Panc1 (cell line): ENCODE results near the gene SAMHD1. TPM values are rescaled to one million over a fixed set of nuclear protein-coding genes. Genes with fewer than 3 reads are reported as not detected.

Experiments used
- ATAC-seq: fragments of 200-7000 bp; cut with Tn5 transposase; 2 replicates; pipeline ENCODE4 v1.9.1; 2020; ENCODE audit warnings: mild to moderate bottlenecking, moderate library complexity
- BruUV-seq: library from RNA; stranded (reverse); fragments of 400-500 nt; replicated peaks from 2 replicates; lab custom pipeline; 2021; lab: Mats Ljungman, UMichigan
- CTCF ChIA-PET: fragments of 300-600 bp; sonication (Branson Sonifier 250); formaldehyde crosslinking; loops from one replicate; lab custom pipeline; 2022; ENCODE audit warnings: antibody characterized with exemption; lab: Charles Lee
- POLR2A ChIA-PET: fragments of 300-600 bp; sonication (Branson Sonifier 250); formaldehyde crosslinking; loops from one replicate; lab custom pipeline; 2022; ENCODE audit warnings: antibody characterized with exemption; lab: Charles Lee
- DNase-seq: peaks from one replicate; pipeline ENCODE4 v3.0.0-alpha.2; 2010; ENCODE audit warnings: low read depth, low spot score
- H3K27ac ChIP-seq: 2 replicates; pipeline ENCODE4 v1.5.1; 2011; ENCODE audit warnings: mild to moderate bottlenecking, low read length, inconsistent platforms
- H3K27me3 ChIP-seq: fragments of 200-500 bp; sonication (Bioruptor generic); 2 replicates; pipeline ENCODE4 v1.6.0; 2014; ENCODE audit warnings: low read length, inconsistent platforms; ENCODE audit not compliant: control insufficient read depth, insufficient read depth
- H3K36me3 ChIP-seq: fragments of 200-500 bp; sonication (Bioruptor generic); 2 replicates; pipeline ENCODE4 v1.5.1; 2014; ENCODE audit warnings: inconsistent platforms, mild to moderate bottlenecking, low read length, moderate library complexity; ENCODE audit not compliant: control insufficient read depth, insufficient read depth
- H3K4me1 ChIP-seq: 2 replicates; pipeline ENCODE4 v1.5.1; 2011; ENCODE audit warnings: inconsistent platforms, mild to moderate bottlenecking, low read length, moderate library complexity; ENCODE audit not compliant: control insufficient read depth, insufficient read depth
- H3K4me3 ChIP-seq, 2 experiments: 2 replicates each; pipeline ENCODE4 v1.5.1; 2011 to 2012; ENCODE audit warnings: low read depth in 2 of 2, low read length in 2 of 2, mild to moderate bottlenecking in 2 of 2, inconsistent platforms in 1 of 2, moderate library complexity in 1 of 2
- H3K9me3 ChIP-seq: fragments of 200-500 bp; sonication (Bioruptor generic); 2 replicates; pipeline ENCODE4 v1.5.1; 2014; ENCODE audit warnings: low read depth, mild to moderate bottlenecking, inconsistent platforms, low read length, moderate library complexity; ENCODE audit not compliant: control insufficient read depth, insufficient read depth
- CTCF ChIP-seq: fragments of 450-650 bp; IDR thresholded peaks from 2 replicates; pipeline ENCODE4 v1.5.1; 2017; ENCODE audit warnings: mild to moderate bottlenecking
- POLR2AphosphoS5 ChIP-seq: IDR thresholded peaks from 2 replicates; pipeline ENCODE4 v1.6.1; 2012; ENCODE audit warnings: mild to moderate bottlenecking, low read depth, low read length, moderate library complexity
- REST ChIP-seq, 2 experiments: IDR thresholded peaks; 2 replicates each; pipeline ENCODE4 v1.6.1; 2011 to 2012; ENCODE audit warnings: low read depth in 2 of 2, control low read depth in 1 of 2, low read length in 1 of 2, mild to moderate bottlenecking in 1 of 2, moderate library complexity in 1 of 2; ENCODE audit not compliant: insufficient read depth in 1 of 2
- SIN3A ChIP-seq: IDR thresholded peaks from 2 replicates; pipeline ENCODE4 v1.6.1; 2012; ENCODE audit warnings: low read depth, mild to moderate bottlenecking, low read length, moderate library complexity, borderline replicate concordance; ENCODE audit not compliant: insufficient read depth
- TCF7L2 ChIP-seq: IDR thresholded peaks from 2 replicates; pipeline ENCODE4 v1.6.1; 2011; ENCODE audit warnings: mild to moderate bottlenecking, low read depth, low read length, inconsistent platforms
- in situ Hi-C: cut with HindIII; loops from 2 replicates; pipeline ENCODE4 v1.10.0; 2016; ENCODE audit warnings: low sequenced_read_pairs, low pct_unique_long_range_greater_than_20kb
- intact Hi-C: fragments of 100-400 bp; cut with micrococcal nuclease; formaldehyde crosslinking; loops from one replicate; pipeline ENCODE4 v1.10.0; 2022; ENCODE audit not compliant: unreplicated experiment
- total RNA-seq: library from RNA; stranded (reverse); gene quantifications from one replicate; pipeline ENCODE4 v1.2.1, GENCODE V29; 2021; ENCODE audit not compliant: unreplicated experiment

Gene SAMHD1
- total RNA-seq, 1 experiment from 2014 or later: 16.8 TPM

- Histone ChIP-seq H3K27me3 (no peaks in the 10 kb centered on the region), H3K9me3 (no peaks in the 10 kb centered on the region), H3K4me3 (no peak overlapping the region), H3K4me1 (no peaks in the 10 kb centered on the region), H3K36me3 (no peaks in the 10 kb centered on the region), H3K27ac (no peak overlapping the region)
- BruUV-seq: no TSS peak
- TF ChIP-seq CTCF (no peak), SIN3A (no peak), REST (IDR thresholded peaks at IDR 0.05; ENCODE audit: insufficient read depth in 1 of 2, low read depth in 2 of 2, low read length in 1 of 2) (no peak), TCF7L2 (no peak), POLR2AphosphoS5 (no peak)
- in situ Hi-C loops: no loop called here
- DNase-seq (no peak), ATAC-seq (no peak)
- intact Hi-C loops: no loop called here
- POLR2A ChIA-PET: no interaction called here
- CTCF ChIA-PET: no interaction called here
Observed at GRCh38 chr20:36881331-36881730, 70.2 kb downstream of the SAMHD1 start.

GRCh38 chr20:36880741-36881250, 70.7 kb downstream of the SAMHD1 start:
- in situ Hi-C loops: no loop called here
- ATAC-seq (no peak), DNase-seq (no peak)
- no peak overlapping the region for H3K27ac ChIP-seq
- no TSS peak for BruUV-seq
- no peaks in the 10 kb centered on the region for H3K36me3 ChIP-seq
- H3K9me3 ChIP-seq: no peaks in the 10 kb centered on the region
- CTCF ChIA-PET: interaction anchor here (0.6 kb wide), 1 partner anchor 45 kb away, joined by 3 read pairs; no protein-coding TSS in a partner anchor
- intact Hi-C loops: no loop called here
- H3K27me3 ChIP-seq: no peaks in the 10 kb centered on the region
- TF ChIP-seq POLR2AphosphoS5 (no peak), CTCF (no peak), TCF7L2 (no peak), REST (IDR thresholded peaks at IDR 0.05; ENCODE audit: insufficient read depth in 1 of 2, low read depth in 2 of 2, low read length in 1 of 2) (no peak), SIN3A (no peak)
- no peaks in the 10 kb centered on the region for H3K4me1 ChIP-seq
- POLR2A ChIA-PET: no interaction called here
- H3K4me3 ChIP-seq: no peak overlapping the region
